RCC 7860 (cell line): Measurements from ENCODE around the gene BBS4.
"Not testable (repeated sequence)": the region's sequence is repeated elsewhere in the genome, so short reads cannot be mapped to it uniquely, and the experiment has no call there.

ENCODE experiments used
- DNase-seq: peaks from one replicate; pipeline ENCODE4 v3.0.0-alpha.2; 2015; ENCODE audit warnings: low spot score
- FAIRE-seq: peaks from 2 replicates; lab custom pipeline; 2012; peaks lifted over from hg19 to GRCh38; lab: Jason Lieb, UNC

BBS4 gene

GRCh38 chr15:72685925-72686794 lies at the start of gene BBS4, which contains the start of gene HIGD2B:
Gene BBS4, plus strand, starts transcription at chr15:72686207. Its CDS starts 21 bp downstream, at chr15:72686228.
Gene HIGD2B, minus strand, starts transcription at chr15:72686182. Its CDS starts 9,808 bp downstream, at chr15:72676374.
- peak; percentile 86 for DNase-seq
- peak; percentile 73 for FAIRE-seq

- DNase-seq: peak; percentile 45
- FAIRE-seq: not testable (repeated sequence)
Measured at GRCh38 chr15:72636519-72637282, 49.3 kb upstream of the BBS4 start.

GRCh38 chr15:72639759-72640483 lies 46.1 kb upstream of the BBS4 start:
- FAIRE-seq: not testable (repeated sequence)

GRCh38 chr15:72642271-72642670 lies 43.7 kb upstream of the BBS4 start:
- DNase-seq, FAIRE-seq: not testable (repeated sequence)

More at GRCh38 chr15:72639759-72640483, 46.1 kb upstream of the BBS4 start:
- DNase-seq: not testable (repeated sequence)

GRCh38 chr15:72648631-72649253 lies 37.3 kb upstream of the BBS4 start:
- not testable (repeated sequence) for DNase-seq, FAIRE-seq

GRCh38 chr15:72654397-72654796 lies 31.6 kb upstream of the BBS4 start, which contains the start of gene GOLGA6B:
Gene GOLGA6B, plus strand, starts transcription at chr15:72654697. Its CDS starts 41 bp downstream, at chr15:72654738.
- not testable (repeated sequence) for DNase-seq, FAIRE-seq

GRCh38 chr15:72656014-72656413 lies 30.0 kb upstream of the BBS4 start:
- FAIRE-seq: peak; percentile 82
- DNase-seq: not testable (repeated sequence)

- FAIRE-seq, DNase-seq: not testable (repeated sequence)
Measured at GRCh38 chr15:72661081-72661480, 24.9 kb upstream of the BBS4 start.

GRCh38 chr15:72663931-72664330 lies 22.1 kb upstream of the BBS4 start:
- FAIRE-seq, DNase-seq: not testable (repeated sequence)

GRCh38 chr15:72665706-72666105 lies 20.3 kb upstream of the BBS4 start:
- DNase-seq, FAIRE-seq: not testable (repeated sequence)

- FAIRE-seq, DNase-seq: not testable (repeated sequence)
Measured at GRCh38 chr15:72669803-72670202, 16.2 kb upstream of the BBS4 start.

GRCh38 chr15:72670656-72671352 lies 15.2 kb upstream of the BBS4 start:
- DNase-seq: peak; percentile 53
- not testable (repeated sequence) for FAIRE-seq

- no peak for DNase-seq
- FAIRE-seq: no peak
Measured at GRCh38 chr15:72671525-72671924, 14.5 kb upstream of the BBS4 start.

GRCh38 chr15:72676838-72677237 lies 9.2 kb upstream of the BBS4 start:
- FAIRE-seq (no peak), DNase-seq (no peak)

GRCh38 chr15:72680931-72681330 lies 5.1 kb upstream of the BBS4 start:
- DNase-seq (no peak), FAIRE-seq (no peak)

GRCh38 chr15:72682772-72683171 lies 3.2 kb upstream of the BBS4 start:
- FAIRE-seq: no peak
- DNase-seq: no peak

- no peak for DNase-seq
- no peak for FAIRE-seq
Measured at GRCh38 chr15:72685301-72685924, 594 bp upstream of the BBS4 start.

GRCh38 chr15:72688697-72689096 lies 2.7 kb downstream of the BBS4 start:
- FAIRE-seq (no peak), DNase-seq (no peak)

GRCh38 chr15:72690938-72691337 lies 4.9 kb downstream of the BBS4 start:
- DNase-seq (no peak), FAIRE-seq (no peak)
